Pancreas (tissue), 10 donors: Measurements from ENCODE around the gene ARHGAP28. TPM values are rescaled to one million over a fixed set of nuclear protein-coding genes. Genes with fewer than 3 reads are reported as not detected.
A peak's percentile ranks its signal among the peaks of the same experiment; 100 is the strongest.

Source experiments
- ATAC-seq, 4 donors: fragments of 200-7000 bp; cut with Tn5 transposase; one replicate each; pipeline versions ENCODE4 v1.8.0 to v1.9.1; 2020; ENCODE audit warnings: mild to moderate bottlenecking in 4 of 4, moderate library complexity in 4 of 4
- DNase-seq, 6 donors: peaks; one replicate each; pipeline ENCODE4 v3.0.0-alpha.2; 2020
- FAIRE-seq: peaks from 2 replicates; lab custom pipeline; 2012; peaks lifted over from hg19 to GRCh38; lab: Jason Lieb, UNC
- H3K27ac ChIP-seq, 4 donors: fragments of 200-600 bp; sonication (generic); 1 replicate in 3 of 4; 2 replicates in 1 of 4; pipeline versions ENCODE4 v1.5.0 to v1.8.0; 2020
- H3K27me3 ChIP-seq, 4 donors: fragments of 200-600 bp; one replicate each; pipeline ENCODE4 v1.8.0; 2021
- H3K36me3 ChIP-seq, 3 donors: fragments of 200-600 bp; sonication (generic) in 1 of 3; one replicate each; pipeline versions ENCODE4 v1.5.0 to v1.8.0; 2020 to 2021
- H3K4me1 ChIP-seq, 3 donors: fragments of 200-600 bp; one replicate each; pipeline ENCODE4 v1.8.0; 2021
- H3K4me3 ChIP-seq, 4 donors: fragments of 200-600 bp; sonication (generic) in 2 of 4; one replicate each; pipeline versions ENCODE4 v1.5.0 to v1.8.0; 2020 to 2021
- H3K9me3 ChIP-seq, 4 donors: fragments of 200-600 bp; one replicate each; pipeline ENCODE4 v1.8.0; 2021
- CTCF ChIP-seq, 4 donors: fragments of 200-600 bp; sonication (generic) in 3 of 4; IDR thresholded peaks; one replicate each; pipeline versions ENCODE4 v1.5.0 to v1.8.0; 2021; ENCODE audit warnings: antibody characterized with exemption in 4 of 4
- WGBS, 2 donors: extraction: QIAGEN DNeasy Blood & Tissue Kit; methylation state at CpG; one replicate each; pipeline ENCODE4 v1.1.7; 2013; 5-methylcytosine and 5-hydroxymethylcytosine counted together
- intact Hi-C, 3 donors: fragments of 100-400 bp; cut with DNase I; formaldehyde crosslinking; loops; one replicate each; pipeline versions ENCODE4 v1.11.1 to v1.14.2; 2022
- polyA plus RNA-seq, 2 donors: library from polyadenylated mRNA; stranded (reverse); fragments of 200-250 nt; gene quantifications; one replicate each; pipeline ENCODE4 v1.2.3, GENCODE V29; 2013
- total RNA-seq, 6 donors: library from RNA; stranded (reverse); fragmentation: NEBNext Ultra II Directional in 4 of 6; extraction: Animal tissue kit (Norgen Biotek cat#: 25700) in 4 of 6; gene quantifications; one replicate each; pipeline versions ENCODE4 v1.2.1 to v1.2.4, GENCODE V29; 2021 to 2023
- donor health status: healthy with polysubstance abuse.
- donor health status: DM: no; HTN: no; CAD: no; lungs with moderate emphysema.
- donor health status: DM: no; HTN: no; CAD: no.
- donor health status: control.
- donor health status: control.
- donor health status: Bipolar disorder and iron deficiency.
- donor health status: DM: yes; HTN: yes; CAD: no.
- donor health status: DM: no; HTN: no; CAD: no.
- donor health status: DM: no; HTN: no; CAD: no.
- donor health status: DM: yes; HTN: yes; CAD: no.

Gene ARHGAP28
- total and polyA plus RNA-seq, 8 donors, result 0.91 to 9.9 (median 6.9) TPM

- H3K27me3 ChIP-seq, result no peaks in the 10 kb centered on the region
- 96 to 100% methylated on average over 1 of the region's 1 CpG for WGBS, 2 donors
- TF ChIP-seq CTCF (IDR thresholded peaks at IDR 0.05), result no peak
- intact Hi-C loops, result no loop called here
- no peak for DNase-seq
- H3K4me1 ChIP-seq, result no peaks in the 10 kb centered on the region
- FAIRE-seq, result no peak
- no peaks in the 10 kb centered on the region for H3K36me3 ChIP-seq
- no peak overlapping the region for H3K27ac ChIP-seq
- no peaks in the 10 kb centered on the region for H3K9me3 ChIP-seq
- no peak overlapping the region for H3K4me3 ChIP-seq
- ATAC-seq, result no peak
Measured at GRCh38 chr18:6724331-6724730, 5.2 kb upstream of the ARHGAP28 start.

- Histone ChIP-seq H3K27ac (peak overlapping the region in 3 of 4 donors; percentile 91 to 92 (median 92)), H3K4me1 (peaks cover 4 to 27% (median 26%) of the 10 kb centered on the region in 3 donors), H3K36me3 (no peaks in the 10 kb centered on the region), H3K9me3 (no peaks in the 10 kb centered on the region), H3K27me3 (no peaks in the 10 kb centered on the region), H3K4me3 (no peak overlapping the region)
- ATAC-seq, result no peak
- 52 to 58% methylated on average over 8 of the region's 8 CpGs for WGBS, 2 donors
- intact Hi-C loops, result no loop called here
- no peak for FAIRE-seq
- DNase-seq, result no peak
- no peak for TF ChIP-seq CTCF (IDR thresholded peaks at IDR 0.05)
Measured at GRCh38 chr18:6728331-6728730, 1.2 kb upstream of the ARHGAP28 start.

GRCh38 chr18:6728809-6729246 lies 688 bp upstream of the ARHGAP28 start:
- Histone ChIP-seq H3K4me1 (peaks cover 4 to 32% (median 31%) of the 10 kb centered on the region in 3 donors), H3K4me3 (peak overlapping the region in 3 of 4 donors; percentile 42 to 73 (median 48)), H3K9me3 (no peaks in the 10 kb centered on the region), H3K36me3 (no peaks in the 10 kb centered on the region), H3K27me3 (no peaks in the 10 kb centered on the region), H3K27ac (peak overlapping the region in 3 of 4 donors; percentile 91 to 92 (median 92))
- WGBS, 2 donors, result 23 to 30% methylated on average over 5 of the region's 5 CpGs
- no peak for TF ChIP-seq CTCF (IDR thresholded peaks at IDR 0.05)
- FAIRE-seq, result no peak
- ATAC-seq, result peak in 1 of 4 donors; percentile 16
- DNase-seq, result peak in 1 of 6 donors; percentile 60
- intact Hi-C loops, result no loop called here

GRCh38 chr18:6730416-6731221 lies 1.1 kb downstream of the ARHGAP28 start:
- WGBS, 2 donors, result 7 to 10% methylated on average over 4 of the region's 4 CpGs
- Histone ChIP-seq H3K4me3 (peak overlapping the region in 3 of 4 donors; percentile 42 to 73 (median 48)), H3K27me3 (no peaks in the 10 kb centered on the region), H3K9me3 (no peaks in the 10 kb centered on the region), H3K4me1 (peaks cover 4 to 49% (median 35%) of the 10 kb centered on the region in 3 donors), H3K36me3 (no peaks in the 10 kb centered on the region), H3K27ac (peak overlapping the region in 3 of 4 donors; percentile 91 to 92 (median 92))
- no peak for TF ChIP-seq CTCF (IDR thresholded peaks at IDR 0.05)
- ATAC-seq (no peak), DNase-seq (no peak), FAIRE-seq (no peak)
- intact Hi-C loops, result no loop called here

GRCh38 chr18:6731222-6731596 lies 1.7 kb downstream of the ARHGAP28 start:
- H3K27me3 ChIP-seq, result no peaks in the 10 kb centered on the region
- H3K9me3 ChIP-seq, result no peaks in the 10 kb centered on the region
- intact Hi-C loops, result no loop called here
- TF ChIP-seq CTCF (IDR thresholded peaks at IDR 0.05), result no peak
- 5 to 14% methylated on average over 6 of the region's 6 CpGs for WGBS, 2 donors
- H3K27ac ChIP-seq, result peak overlapping the region in 3 of 4 donors; percentile 47 to 92 (median 91)
- peaks cover 4 to 49% (median 35%) of the 10 kb centered on the region in 3 donors for H3K4me1 ChIP-seq
- FAIRE-seq (no peak), ATAC-seq (peak in 3 of 4 donors; percentile 2 to 4 (median 2)), DNase-seq (peak in 2 of 6 donors; percentile 38 to 42)
- H3K4me3 ChIP-seq, result peak overlapping the region in 3 of 4 donors; percentile 1 to 73 (median 48)
- no peaks in the 10 kb centered on the region for H3K36me3 ChIP-seq
